Hippocampal formation (tissue), 2 donors: ENCODE data around the gene ANXA3.
"Not testable (repeated sequence)": the region's sequence is repeated elsewhere in the genome, so short reads cannot be mapped to it uniquely, and the experiment has no call there.

Source experiments
- DNase-seq, 2 donors: peaks; one replicate each; lab custom pipeline; 2025; lab: John Stamatoyannopoulos, UW

Gene ANXA3

DNA sequence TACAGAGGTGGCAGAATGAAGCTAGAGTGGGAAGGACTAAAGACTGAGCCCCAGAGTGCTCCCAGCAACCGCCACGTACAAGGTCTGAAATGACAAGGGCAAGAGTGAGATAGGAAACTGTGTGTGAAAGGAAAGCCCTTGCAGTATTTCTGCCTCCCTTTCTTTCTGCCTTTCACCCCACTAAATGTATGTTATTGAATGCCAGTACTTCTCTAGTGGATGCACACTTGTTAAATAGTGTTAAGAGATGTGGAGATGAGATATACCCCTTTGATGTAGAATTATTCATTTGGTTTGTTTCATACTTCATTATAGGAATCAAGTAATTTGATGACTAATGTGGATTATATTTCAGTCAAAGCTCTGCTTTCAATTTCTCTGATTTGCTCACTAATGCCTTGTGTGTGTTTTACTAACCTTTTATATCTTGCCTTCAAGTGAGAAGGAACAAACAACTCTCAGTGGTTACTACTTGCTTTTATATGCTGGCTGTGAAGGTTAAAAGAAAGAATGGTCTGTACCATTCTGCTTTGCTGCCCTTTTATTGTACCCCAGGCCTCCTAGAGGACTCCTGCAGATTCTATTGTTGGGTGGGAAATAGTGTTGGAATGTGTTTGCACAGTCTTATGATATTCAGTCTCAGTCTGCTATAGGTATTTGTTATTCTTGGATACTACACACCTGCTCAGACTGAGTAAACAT is 8.0 kb upstream of the ANXA3 start:
- no peak for DNase-seq

GRCh38 chr4:78544678-78545077 is 6.9 kb upstream of the ANXA3 start:
- DNase-seq = no peak

- DNase-seq = no peak
These were observed 6.0 kb upstream of the ANXA3 start for GRCh38 chr4:78545275-78546246.

- not testable (repeated sequence) for DNase-seq
These were observed 3.7 kb upstream of the ANXA3 start for GRCh38 chr4:78547899-78548298.

DNA sequence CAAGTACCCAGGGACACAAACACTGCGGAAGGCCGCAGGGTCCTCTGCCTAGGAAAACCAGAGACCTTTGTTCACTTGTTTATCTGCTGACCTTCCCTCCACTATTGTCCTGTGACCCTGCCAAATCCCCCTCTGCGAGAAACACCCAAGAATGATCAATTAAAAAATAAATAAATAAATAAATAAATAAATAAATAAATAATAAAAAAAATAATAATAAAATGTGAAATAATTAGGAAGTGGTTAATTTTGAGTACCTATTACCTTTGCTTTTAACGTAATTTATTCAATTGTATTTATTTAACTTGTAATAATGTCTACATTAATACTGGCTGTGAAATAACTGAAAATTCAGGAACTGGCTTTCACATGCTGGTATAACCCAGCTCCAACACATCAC is 2.7 kb upstream of the ANXA3 start:
- DNase-seq = not testable (repeated sequence)

GRCh38 chr4:78552389-78553042 is 946 bp downstream of the ANXA3 start:
- no peak for DNase-seq

GRCh38 chr4:78553043-78553396 is 1.4 kb downstream of the ANXA3 start:
- DNase-seq = no peak

GRCh38 chr4:78553529-78554060 is 2.0 kb downstream of the ANXA3 start:
- DNase-seq = no peak

- DNase-seq = no peak
These were observed 5.1 kb downstream of the ANXA3 start for GRCh38 chr4:78556665-78557064.

- DNase-seq = no peak
These were observed 6.3 kb downstream of the ANXA3 start for GRCh38 chr4:78557841-78558240.

- no peak for DNase-seq
These were observed 6.8 kb downstream of the ANXA3 start for GRCh38 chr4:78558410-78558809.

DNA sequence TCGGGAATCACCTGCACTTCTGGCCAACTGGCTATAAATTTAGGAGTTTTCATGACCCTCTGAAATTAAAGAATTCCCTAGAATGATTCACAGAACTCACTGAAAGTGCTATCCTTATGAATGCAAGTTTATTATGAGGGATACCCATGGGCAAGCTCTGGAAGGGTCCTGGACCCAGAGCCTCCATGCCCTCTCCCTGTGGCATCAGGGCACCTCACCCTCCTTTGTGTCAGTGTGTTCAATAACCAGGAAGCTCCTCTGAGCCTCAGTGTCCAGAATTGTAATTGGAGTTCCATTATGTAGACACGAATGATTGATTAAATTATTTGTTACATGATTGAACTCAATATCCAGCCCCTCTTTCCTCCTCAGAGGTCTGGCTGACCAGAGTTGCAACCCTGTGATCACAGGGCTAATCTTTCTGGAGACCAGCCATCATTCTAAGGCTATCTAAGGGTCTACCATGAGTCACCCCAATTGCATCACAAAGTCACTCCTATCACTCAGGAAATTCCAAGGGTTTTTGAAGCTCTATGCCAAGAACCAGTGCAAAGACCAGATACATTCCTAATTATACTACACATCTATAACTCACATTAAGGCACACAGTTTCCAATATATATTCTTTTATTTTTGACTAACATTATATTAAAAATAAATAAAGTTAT is 8.9 kb downstream of the ANXA3 start:
- no peak for DNase-seq

GRCh38 chr4:78561677-78562076 is 10.1 kb downstream of the ANXA3 start:
- DNase-seq = no peak

DNA sequence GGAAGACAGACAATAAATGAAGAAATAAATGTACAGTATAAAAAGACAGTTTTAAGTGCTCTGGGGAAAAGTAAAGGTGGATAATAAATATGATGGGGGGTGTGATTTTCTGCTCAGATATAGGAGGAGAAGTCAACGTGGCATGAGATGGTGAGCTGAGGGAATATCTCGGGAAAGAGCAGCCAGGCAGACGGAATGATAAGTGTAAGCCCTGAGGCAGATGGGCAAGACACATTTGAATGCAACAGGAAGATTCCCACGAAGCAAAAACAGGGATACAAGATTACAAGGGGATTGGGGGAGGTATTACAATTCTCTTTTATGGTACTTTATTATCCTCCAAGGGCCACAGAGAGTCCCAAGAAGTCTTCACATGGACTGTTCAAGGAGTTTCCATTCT is 11.1 kb downstream of the ANXA3 start:
- no peak for DNase-seq

- no peak for DNase-seq
These were observed 14.4 kb downstream of the ANXA3 start for GRCh38 chr4:78565971-78566372.

DNA sequence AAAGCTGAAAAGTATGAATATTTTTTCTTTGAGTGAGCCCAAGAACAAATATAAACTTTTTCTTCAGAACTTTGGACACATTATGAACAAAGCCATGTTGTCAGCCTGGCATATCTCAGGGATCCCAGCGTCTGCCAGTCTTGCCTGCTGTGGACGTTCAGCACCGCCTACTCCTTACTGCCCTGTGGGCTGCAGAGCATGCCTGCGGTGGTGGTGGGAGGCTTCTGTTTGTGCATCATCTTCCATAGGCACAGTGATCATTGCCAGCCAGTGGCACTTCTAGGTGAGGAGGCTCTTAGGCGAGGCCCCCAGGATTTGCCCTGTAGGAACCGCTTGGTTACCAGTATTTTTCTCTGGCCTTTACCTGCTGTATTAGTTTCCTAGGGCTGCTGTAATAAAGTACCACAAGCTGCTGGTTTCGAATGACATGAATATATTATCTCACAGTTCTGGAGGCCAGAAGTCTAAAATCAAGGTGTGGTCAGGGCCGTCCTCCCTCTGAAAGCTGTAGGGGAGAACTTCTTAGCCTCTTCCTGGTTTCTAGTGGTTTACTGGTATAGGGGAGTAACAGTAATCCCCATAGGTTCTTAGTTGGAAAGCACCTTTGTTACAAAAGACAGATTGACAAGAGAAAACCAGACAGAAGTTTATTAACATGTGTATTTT is 15.4 kb downstream of the ANXA3 start:
- DNase-seq = no peak

- no peak for DNase-seq
These were observed 16.0 kb downstream of the ANXA3 start for GRCh38 chr4:78567500-78568060.

DNA sequence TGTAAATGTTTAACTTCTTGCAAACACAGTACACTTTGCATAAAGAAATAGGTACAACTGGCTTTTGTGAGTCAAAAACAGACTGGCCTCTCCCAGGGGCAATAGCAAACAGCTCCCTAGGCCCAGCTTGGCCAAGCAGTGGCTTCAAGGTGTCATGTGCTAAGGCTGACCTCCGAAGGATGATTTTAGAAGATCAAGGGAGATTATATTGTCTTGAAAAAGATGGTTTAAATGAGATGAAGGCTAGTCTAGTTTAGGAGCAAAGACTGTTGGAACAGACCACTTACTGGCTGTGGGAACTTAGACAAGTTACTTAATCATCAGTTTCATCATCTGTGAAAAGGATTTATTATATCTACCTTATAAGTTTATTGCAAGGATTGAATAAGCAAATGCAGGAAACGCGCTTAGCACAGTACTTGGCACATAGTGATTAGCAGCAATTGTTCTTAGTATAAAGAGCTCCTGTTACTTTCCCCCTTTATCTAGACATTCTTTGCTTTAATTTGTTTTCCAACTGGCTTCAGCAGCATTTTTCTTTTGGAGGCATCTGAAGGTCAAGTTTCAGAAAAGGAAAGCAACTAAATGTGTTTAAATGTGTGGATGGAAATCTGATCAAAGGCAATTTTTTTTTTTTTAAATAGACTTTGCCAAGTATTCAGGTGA is 17.2 kb downstream of the ANXA3 start:
- no peak for DNase-seq

DNA sequence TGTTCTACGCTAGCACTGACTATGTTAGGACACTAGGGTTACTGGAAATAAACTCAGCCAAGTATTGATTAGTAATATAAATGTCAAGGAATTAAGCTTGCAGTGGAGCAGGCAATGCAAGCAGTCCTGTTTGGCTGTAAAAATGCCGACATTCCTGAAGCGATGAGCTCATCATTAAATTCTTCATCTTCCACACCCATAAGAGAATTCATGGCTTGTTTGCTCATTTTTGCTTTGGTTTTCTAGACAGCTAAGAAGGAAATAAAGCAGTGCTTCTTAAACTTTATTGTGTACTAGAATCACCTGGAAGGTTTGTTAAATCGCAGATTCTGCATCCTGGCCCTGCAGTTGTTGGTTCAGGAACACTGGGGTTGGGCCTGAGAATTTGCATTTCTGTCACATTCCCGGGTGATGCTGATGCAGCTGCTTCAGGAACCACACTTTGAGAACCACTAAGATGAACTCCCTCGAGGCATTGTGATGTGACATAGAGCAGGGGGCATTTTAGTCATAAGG is 17.8 kb downstream of the ANXA3 start:
- no peak for DNase-seq

DNA sequence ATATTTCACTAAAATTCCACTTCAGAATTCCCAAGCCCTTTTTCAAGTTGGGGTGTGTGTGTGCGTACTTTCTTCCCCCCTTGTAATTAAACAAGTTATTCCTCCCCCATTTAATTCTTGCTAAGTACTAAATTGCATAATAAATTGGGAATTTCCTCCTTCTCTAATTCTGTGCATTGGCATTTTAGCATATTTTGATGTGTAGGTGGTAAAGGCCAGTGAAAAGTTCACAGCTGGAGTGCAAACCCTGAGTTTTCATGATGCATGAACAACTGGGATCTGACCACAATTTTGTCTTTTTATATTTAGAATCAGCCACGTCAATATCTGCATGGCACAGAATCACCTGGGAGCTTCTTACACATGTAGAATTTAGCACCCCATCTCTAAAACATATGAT is 18.5 kb downstream of the ANXA3 start:
- no peak for DNase-seq
